Epithelial cell of proximal tubule (primary cell): Measurements from ENCODE around the gene ATE1. TPM values are rescaled to one million over a fixed set of nuclear protein-coding genes. Genes with fewer than 3 reads are reported as not detected.

Experiments
- DNase-seq: peaks from one replicate; pipeline ENCODE4 v3.0.0-alpha.2; 2011; ENCODE audit warnings: low read depth
- H3K4me3 ChIP-seq: 2 replicates; pipeline ENCODE4 v1.5.1; 2011; ENCODE audit warnings: low read depth, mild to moderate bottlenecking, low read length
- CTCF ChIP-seq: conservative IDR thresholded peaks from 2 replicates; pipeline ENCODE4 v1.5.1; 2012; ENCODE audit warnings: low read depth, mild to moderate bottlenecking, low read length
- total RNA-seq: library from RNA; depleted of rRNA; stranded (reverse); fragments of >200 nt; gene quantifications from 2 replicates; pipeline ENCODE4 v1.2.3, GENCODE V29; 2015

Gene ATE1
- total RNA-seq, 1 donor from 2014 or later: 22.7 TPM

GRCh38 chr10:121735263-121735662 is 192.6 kb downstream of the ATE1 start:
- TF ChIP-seq CTCF: no peak
- DNase-seq: no peak
- H3K4me3 ChIP-seq: no peak overlapping the region

- DNase-seq: no peak
- peak; percentile 78 for TF ChIP-seq CTCF
- no peak overlapping the region for H3K4me3 ChIP-seq
These were observed 193.2 kb downstream of the ATE1 start for GRCh38 chr10:121734589-121735045.

- H3K4me3 ChIP-seq: no peak overlapping the region
- TF ChIP-seq CTCF: no peak
- no peak for DNase-seq
These were observed 195.0 kb downstream of the ATE1 start for GRCh38 chr10:121732656-121733445.

GRCh38 chr10:121732172-121732571 is 195.7 kb downstream of the ATE1 start:
- H3K4me3 ChIP-seq: no peak overlapping the region
- DNase-seq: no peak
- no peak for TF ChIP-seq CTCF

GRCh38 chr10:121724282-121724681 is 203.5 kb downstream of the ATE1 start:
- DNase-seq: no peak
- TF ChIP-seq CTCF: no peak

GRCh38 chr10:121722665-121723064 is 205.2 kb downstream of the ATE1 start:
- H3K4me3 ChIP-seq: no peak overlapping the region
- no peak for DNase-seq
- no peak for TF ChIP-seq CTCF

More at GRCh38 chr10:121724282-121724681, 203.5 kb downstream of the ATE1 start:
- H3K4me3 ChIP-seq: no peak overlapping the region

GRCh38 chr10:121721257-121721656 is 206.6 kb downstream of the ATE1 start:
- TF ChIP-seq CTCF: no peak
- H3K4me3 ChIP-seq: no peak overlapping the region
- DNase-seq: no peak
